VCaP (cell line): Measurements from ENCODE around the gene ATP10A.

Experiments used
- H3K27ac ChIP-seq: fragments of 450-650 bp; 2 replicates; pipeline ENCODE4 v1.5.1; 2017
- TF ChIP-seq, protein P1 (sequence below): fragments of 450-650 bp; conservative IDR thresholded peaks from 2 replicates; pipeline ENCODE4 v1.5.1; 2017; ENCODE audit warnings: mild to moderate bottlenecking, moderate library complexity

Gene ATP10A

DNA sequence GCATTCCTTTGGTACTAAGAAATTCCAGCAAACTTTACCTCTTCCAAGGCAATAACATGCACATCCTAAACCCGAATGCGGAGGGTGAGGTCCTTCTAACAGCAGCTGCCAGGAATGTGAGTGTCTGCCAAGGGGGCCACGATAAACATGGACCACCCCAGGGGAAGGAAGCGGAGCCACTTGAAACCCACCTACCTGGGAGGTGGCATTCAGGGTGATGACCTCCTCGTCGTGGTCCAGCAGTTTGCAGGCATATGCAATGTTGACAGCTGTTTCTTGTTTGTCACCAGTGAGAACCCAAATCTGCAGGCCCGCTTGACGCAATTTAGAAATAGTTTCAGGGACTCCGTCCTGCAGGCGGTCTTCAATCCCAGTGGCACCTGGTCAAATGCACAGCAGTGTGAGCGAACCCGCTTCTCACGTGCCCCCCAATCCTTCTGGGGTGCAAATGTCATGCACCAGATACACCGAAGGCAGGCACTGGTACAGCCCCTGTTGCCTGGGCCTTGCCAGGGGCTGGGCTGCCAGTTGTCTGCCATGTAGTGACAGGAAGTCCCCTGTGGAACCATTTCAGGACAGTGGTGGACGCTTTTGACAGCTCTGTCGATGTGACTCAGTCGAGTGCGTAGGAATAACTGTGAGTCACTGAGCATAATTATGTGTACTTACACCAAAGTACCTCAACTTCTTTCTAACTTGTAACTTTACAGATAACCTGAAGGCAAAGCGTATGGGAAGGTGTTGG is 161.2 kb downstream of the ATP10A start:
- no peak overlapping the region for H3K27ac ChIP-seq
- TF ChIP-seq, protein P1, sequence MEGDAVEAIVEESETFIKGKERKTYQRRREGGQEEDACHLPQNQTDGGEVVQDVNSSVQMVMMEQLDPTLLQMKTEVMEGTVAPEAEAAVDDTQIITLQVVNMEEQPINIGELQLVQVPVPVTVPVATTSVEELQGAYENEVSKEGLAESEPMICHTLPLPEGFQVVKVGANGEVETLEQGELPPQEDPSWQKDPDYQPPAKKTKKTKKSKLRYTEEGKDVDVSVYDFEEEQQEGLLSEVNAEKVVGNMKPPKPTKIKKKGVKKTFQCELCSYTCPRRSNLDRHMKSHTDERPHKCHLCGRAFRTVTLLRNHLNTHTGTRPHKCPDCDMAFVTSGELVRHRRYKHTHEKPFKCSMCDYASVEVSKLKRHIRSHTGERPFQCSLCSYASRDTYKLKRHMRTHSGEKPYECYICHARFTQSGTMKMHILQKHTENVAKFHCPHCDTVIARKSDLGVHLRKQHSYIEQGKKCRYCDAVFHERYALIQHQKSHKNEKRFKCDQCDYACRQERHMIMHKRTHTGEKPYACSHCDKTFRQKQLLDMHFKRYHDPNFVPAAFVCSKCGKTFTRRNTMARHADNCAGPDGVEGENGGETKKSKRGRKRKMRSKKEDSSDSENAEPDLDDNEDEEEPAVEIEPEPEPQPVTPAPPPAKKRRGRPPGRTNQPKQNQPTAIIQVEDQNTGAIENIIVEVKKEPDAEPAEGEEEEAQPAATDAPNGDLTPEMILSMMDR: no peak

DNA sequence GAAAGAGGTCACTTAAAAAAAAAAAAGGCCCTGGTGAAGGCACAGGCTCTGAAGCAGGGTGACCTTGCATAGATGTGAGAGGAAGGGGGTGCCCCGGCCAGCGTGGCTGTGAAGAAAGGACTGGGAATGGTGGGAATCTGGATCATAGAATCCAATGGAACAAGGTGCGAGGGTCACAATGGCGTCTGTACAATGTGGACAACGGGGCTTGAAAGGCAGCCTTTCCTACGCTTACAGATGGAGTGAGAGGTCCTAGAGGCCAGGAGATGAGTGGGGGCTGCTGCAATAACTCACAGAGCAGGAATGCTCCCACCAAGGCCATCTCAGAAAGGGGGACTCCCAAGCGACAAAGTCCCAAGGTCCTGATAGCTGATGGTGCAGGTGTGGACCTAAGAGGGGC is 162.2 kb downstream of the ATP10A start:
- TF ChIP-seq, protein P1: no peak
- H3K27ac ChIP-seq: no peak overlapping the region

DNA sequence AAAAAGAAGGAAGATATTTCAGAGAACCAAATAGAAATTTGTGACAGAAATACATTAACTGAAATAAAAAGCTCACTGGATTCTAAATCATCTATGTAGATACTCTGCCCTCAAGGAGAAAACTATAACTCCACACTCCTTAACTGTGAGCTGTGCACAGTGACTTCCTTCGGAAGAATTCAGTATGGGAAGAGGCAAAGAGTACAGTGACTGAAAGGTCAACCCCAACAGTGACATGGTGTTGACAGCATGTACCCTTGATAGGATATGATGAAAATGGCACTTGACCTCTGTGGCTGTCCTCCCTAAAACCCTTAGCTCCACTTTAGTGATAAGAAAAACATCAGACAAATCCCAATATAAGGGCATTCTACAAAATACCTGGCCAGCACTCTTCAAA is 165.5 kb downstream of the ATP10A start:
- TF ChIP-seq, protein P1: no peak
- no peak overlapping the region for H3K27ac ChIP-seq

DNA sequence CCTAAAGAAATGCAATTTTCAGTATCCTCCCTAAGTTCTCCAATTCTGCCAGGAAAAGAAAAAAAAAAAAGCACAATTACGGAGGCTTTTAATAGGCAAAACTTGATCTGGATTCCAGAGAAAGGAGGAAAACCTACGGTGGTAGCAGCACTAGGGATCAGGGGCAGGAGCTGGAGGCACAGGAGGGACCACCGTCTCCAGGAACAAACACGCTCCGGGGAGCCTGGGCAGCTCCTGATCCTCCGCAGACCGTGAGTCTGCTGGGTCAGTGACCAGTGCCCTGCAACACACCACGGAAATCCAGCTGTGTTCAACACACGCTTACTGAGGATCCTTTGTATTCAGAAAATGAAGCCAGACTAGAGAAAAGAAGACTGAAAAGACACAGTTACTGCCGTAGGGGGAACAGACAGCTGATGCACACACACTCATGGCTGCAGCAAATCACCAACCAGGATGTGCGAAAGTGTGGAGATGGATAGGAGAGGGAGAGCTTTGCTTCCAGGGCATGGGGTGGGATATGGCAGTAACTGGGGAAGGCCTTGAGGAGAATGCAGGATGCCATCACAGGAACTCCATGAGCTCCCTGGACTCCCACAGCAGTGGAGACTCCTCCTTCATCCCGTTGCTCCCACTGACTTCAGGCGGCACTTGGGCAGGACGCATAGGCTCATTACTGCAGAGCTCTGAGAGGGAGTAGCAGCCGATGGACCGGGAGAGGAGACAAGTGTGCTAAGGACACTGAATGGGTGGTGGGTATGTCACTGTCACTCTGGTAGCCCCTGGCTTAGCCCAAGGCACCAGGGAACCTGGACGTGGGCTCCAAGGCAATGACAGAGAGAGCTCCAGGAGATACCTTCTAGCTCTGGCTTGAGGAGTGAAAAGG is 167.0 kb downstream of the ATP10A start:
- TF ChIP-seq, protein P1: no peak

DNA sequence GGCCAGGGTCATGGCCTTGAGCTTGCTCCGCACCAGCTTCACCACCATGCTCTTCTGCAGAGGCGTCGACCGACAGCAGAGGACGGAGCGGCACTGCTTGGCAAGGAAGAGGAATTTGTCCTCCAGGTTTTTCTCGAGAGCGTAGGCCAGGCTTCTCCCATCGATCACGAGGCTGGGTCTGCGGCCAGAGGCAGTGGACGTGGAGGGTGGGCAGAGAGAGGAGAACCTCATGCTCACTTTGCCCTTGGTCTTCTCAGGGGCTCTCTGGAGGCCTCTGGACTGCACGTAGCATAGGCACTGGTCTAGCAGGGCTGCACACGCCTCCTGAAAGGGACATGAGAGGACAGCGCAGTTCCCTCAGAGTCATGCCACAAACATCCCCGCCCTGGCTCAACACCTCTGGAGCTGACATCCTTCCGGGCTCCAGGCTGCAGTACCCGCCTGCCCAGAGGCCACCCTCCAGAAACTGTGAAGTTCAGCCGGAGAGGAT is 168.3 kb downstream of the ATP10A start:
- TF ChIP-seq, protein P1: no peak
- no peak overlapping the region for H3K27ac ChIP-seq

More for the DNA sequence above, 167.0 kb downstream of the ATP10A start:
- no peak overlapping the region for H3K27ac ChIP-seq

DNA sequence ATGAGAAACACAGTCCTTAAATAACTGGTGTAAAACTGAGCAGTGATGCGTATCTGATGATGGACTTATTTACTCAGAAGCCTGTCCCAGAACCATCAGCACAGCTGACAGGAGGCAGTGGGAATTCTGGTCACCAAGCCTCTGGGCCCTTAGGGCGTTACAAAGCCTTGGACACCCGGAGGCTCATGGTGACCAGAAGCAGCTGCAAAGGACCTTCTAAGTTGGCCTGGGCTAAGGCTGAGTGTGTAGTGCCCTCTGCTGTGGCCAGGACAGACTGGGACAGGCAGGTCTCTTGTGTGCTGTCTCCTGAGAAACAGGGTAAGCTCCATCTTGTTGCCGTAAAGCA is 168.9 kb downstream of the ATP10A start:
- no peak overlapping the region for H3K27ac ChIP-seq
- TF ChIP-seq, protein P1: peak; percentile 58
